ENCODE measurements around the gene DUOX2. TPM values are rescaled to one million over a fixed set of nuclear protein-coding genes. Genes with fewer than 3 reads are reported as not detected.
"Not testable (repeated sequence)": the region's sequence is repeated elsewhere in the genome, so short reads cannot be mapped to it uniquely, and the experiment has no call there.

The DUOX2 gene
- total and polyA plus RNA-seq, 2 experiments from 2014 or later: not detected

DNA sequence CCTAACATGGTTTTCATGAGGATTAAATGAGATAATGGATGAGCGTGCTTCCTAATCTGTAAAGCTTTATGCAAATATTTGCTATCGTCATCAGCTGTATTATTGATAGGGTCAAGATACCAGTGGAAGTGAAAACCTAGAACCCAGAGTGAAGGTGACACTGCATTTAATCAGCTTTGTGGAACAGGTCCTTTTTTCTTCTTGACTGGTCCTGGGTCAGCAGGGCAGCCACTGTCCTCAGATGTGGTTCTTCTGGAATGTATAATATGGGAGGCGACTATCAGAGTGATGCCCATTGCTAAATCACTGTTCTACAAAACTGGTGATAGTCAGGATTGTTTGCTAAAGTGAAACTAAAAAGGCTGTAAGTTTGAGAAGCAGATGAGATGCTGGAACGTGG lies 49.6 kb downstream of the DUOX2 start (continued):
- TF ChIP-seq, protein P1, sequence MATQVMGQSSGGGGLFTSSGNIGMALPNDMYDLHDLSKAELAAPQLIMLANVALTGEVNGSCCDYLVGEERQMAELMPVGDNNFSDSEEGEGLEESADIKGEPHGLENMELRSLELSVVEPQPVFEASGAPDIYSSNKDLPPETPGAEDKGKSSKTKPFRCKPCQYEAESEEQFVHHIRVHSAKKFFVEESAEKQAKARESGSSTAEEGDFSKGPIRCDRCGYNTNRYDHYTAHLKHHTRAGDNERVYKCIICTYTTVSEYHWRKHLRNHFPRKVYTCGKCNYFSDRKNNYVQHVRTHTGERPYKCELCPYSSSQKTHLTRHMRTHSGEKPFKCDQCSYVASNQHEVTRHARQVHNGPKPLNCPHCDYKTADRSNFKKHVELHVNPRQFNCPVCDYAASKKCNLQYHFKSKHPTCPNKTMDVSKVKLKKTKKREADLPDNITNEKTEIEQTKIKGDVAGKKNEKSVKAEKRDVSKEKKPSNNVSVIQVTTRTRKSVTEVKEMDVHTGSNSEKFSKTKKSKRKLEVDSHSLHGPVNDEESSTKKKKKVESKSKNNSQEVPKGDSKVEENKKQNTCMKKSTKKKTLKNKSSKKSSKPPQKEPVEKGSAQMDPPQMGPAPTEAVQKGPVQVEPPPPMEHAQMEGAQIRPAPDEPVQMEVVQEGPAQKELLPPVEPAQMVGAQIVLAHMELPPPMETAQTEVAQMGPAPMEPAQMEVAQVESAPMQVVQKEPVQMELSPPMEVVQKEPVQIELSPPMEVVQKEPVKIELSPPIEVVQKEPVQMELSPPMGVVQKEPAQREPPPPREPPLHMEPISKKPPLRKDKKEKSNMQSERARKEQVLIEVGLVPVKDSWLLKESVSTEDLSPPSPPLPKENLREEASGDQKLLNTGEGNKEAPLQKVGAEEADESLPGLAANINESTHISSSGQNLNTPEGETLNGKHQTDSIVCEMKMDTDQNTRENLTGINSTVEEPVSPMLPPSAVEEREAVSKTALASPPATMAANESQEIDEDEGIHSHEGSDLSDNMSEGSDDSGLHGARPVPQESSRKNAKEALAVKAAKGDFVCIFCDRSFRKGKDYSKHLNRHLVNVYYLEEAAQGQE (IDR thresholded peaks at IDR 0.05; ENCODE audit: unreplicated experiment): no peak

DNA sequence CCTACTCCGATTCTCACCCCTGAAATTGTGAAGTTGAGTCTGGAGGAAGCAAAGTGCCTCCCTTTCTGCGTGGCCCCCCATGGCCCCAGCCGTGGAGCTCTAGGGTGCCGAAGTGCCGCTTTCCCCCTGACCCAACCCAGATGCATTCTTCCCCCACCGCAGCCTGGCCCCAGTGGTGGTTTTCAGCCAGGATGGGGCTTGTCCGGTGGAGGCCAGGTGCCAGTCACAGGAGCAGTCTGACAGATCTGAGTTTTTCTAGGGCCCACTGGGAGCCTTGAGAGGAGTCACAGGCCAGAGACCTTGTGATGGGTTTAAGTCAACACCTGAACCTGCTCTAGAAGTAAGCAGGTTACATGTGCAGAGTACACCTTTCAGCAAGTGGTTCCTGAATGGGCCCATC lies 51.7 kb downstream of the DUOX2 start:
- not testable (repeated sequence) for H3K27me3 Mint-ChIP-seq (ENCODE audit: insufficient read depth, low read depth, poor library complexity); H3K4me3 Mint-ChIP-seq; H3K9me2 ChIP-seq (ENCODE audit: insufficient read depth); H4K20me1 ChIP-seq (replicated peaks; ENCODE audit: insufficient read depth); H3K79me2 ChIP-seq (replicated peaks; ENCODE audit: insufficient read depth); H3F3A ChIP-seq (replicated peaks; ENCODE audit: low read depth); H3K27ac Mint-ChIP-seq; H3K27me3 ChIP-seq (ENCODE audit: insufficient read depth); H3K4me1 ChIP-seq (ENCODE audit: insufficient read depth); H3K36me3 ChIP-seq (ENCODE audit: insufficient read depth); DNase-seq (ENCODE audit: low spot score); H3K4me1 Mint-ChIP-seq; ATAC-seq; H3K27ac ChIP-seq (ENCODE audit: low read depth); H3K4me2 ChIP-seq; H3K4me3 ChIP-seq; H2AFZ ChIP-seq
- H3K36me3 Mint-ChIP-seq (ENCODE audit: low read depth): peaks cover 50% of the 10 kb centered on the region
- peaks cover 19% of the 10 kb centered on the region for H3K9me3 Mint-ChIP-seq

DNA sequence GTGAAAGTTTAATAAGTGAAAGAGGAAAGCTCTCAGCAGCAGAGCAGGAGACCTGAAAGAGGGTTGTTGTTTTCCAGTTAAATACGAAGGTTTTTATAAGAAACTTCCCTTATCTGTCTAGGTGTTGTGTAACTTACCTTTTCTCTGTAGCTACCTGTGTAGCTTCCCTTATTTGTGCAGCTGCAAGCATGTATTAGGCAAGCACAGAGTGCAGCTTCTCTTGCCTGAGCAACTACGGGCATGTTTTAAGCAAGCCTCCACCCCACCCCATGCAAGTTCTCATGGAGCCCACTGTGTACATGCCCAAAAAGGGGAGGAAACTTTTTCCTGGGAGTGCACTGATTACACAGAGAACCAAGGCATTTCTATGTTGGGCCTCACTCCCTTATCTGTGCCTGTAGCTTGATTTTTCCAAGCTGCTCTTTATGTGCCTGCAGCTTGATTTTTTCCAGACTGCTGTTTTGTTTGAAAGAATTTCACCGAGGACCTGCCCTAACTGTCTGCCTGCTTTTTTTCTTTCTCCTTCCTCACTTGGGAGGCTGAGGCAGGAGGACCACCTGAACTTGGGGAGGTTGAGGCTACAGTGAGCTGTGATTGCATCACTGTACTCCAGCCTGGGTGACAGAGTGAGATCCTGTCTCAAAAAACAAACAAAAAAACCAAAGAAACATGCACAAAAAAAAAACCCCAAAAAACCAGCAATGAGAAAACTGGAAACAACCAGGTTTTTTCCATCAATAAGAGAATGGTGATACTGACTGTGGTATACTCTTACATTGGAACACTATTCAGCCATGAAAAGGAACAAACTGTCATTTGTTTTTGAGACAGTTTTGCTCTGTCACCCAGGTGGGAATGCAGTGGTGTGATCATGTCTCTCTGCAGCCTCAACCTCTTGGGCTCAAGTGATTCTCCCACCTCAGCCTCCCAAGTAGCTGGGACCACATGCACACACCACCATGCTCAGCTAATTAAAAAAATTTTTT lies 55.0 kb downstream of the DUOX2 start:
- not testable (repeated sequence) for H3K36me3 ChIP-seq (ENCODE audit: insufficient read depth); H3K4me3 Mint-ChIP-seq; H3K27ac Mint-ChIP-seq; H4K20me1 ChIP-seq (replicated peaks; ENCODE audit: insufficient read depth); H3K4me1 ChIP-seq (ENCODE audit: insufficient read depth); ATAC-seq; H3K9me2 ChIP-seq (ENCODE audit: insufficient read depth); H3K4me3 ChIP-seq; H3K4me2 ChIP-seq; H3K27ac ChIP-seq (ENCODE audit: low read depth); H3F3A ChIP-seq (replicated peaks; ENCODE audit: low read depth); H3K4me1 Mint-ChIP-seq; DNase-seq (ENCODE audit: low spot score); H3K79me2 ChIP-seq (replicated peaks; ENCODE audit: insufficient read depth); H3K27me3 Mint-ChIP-seq (ENCODE audit: insufficient read depth, low read depth, poor library complexity); H2AFZ ChIP-seq; H3K27me3 ChIP-seq (ENCODE audit: insufficient read depth)
- H3K36me3 Mint-ChIP-seq (ENCODE audit: low read depth): peaks cover 63% of the 10 kb centered on the region
- H3K9me3 Mint-ChIP-seq: peaks cover 25% of the 10 kb centered on the region

DNA sequence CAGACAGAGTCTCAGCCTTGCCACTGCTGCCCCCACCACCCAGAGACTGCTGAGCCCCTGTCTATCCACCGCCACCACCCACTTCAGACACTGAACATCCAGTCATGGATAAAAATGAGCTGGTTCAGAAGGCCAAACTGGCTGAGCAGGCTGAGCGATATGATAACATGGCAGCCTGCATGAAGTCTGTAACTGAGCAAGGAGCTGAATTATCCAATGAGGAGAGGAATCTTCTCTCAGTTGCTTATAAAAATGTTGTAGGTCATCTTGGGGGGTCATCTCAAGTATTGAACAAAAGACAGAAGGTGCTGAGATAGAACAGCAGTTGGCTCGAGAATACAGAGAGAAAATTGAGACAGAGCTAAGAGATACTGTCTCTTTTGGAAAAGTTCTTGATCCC lies 61.3 kb downstream of the DUOX2 start:
- H3K4me3 ChIP-seq; H3K27me3 Mint-ChIP-seq (ENCODE audit: insufficient read depth, low read depth, poor library complexity); H3K27me3 ChIP-seq (ENCODE audit: insufficient read depth); ATAC-seq; H3K79me2 ChIP-seq (replicated peaks; ENCODE audit: insufficient read depth); H3K4me1 Mint-ChIP-seq; H3K4me3 Mint-ChIP-seq; H3K27ac ChIP-seq (ENCODE audit: low read depth); H3K9me2 ChIP-seq (ENCODE audit: insufficient read depth); H3F3A ChIP-seq (replicated peaks; ENCODE audit: low read depth); H3K4me2 ChIP-seq; H2AFZ ChIP-seq; H4K20me1 ChIP-seq (replicated peaks; ENCODE audit: insufficient read depth); H3K4me1 ChIP-seq (ENCODE audit: insufficient read depth); DNase-seq (ENCODE audit: low spot score); H3K27ac Mint-ChIP-seq: not testable (repeated sequence)
- H3K36me3 Mint-ChIP-seq (ENCODE audit: low read depth): peaks cover 78% of the 10 kb centered on the region
- H3K36me3 ChIP-seq (ENCODE audit: insufficient read depth): peaks cover 28% of the 10 kb centered on the region
- peaks cover 64% of the 10 kb centered on the region for H3K9me3 Mint-ChIP-seq
